Measurements from ENCODE around the gene CCDC88C. TPM values are rescaled to one million over a fixed set of nuclear protein-coding genes. Genes with fewer than 3 reads are reported as not detected.

Gene CCDC88C
- total RNA-seq, 1 donor from 2014 or later = 2.8 TPM

GRCh38 chr14:91352728-91353692, 64.6 kb downstream of the CCDC88C start:
- H3K4me3 ChIP-seq = no peak overlapping the region
- peak overlapping the region; percentile 67 for H3K27ac ChIP-seq (replicated peaks)
- H3K9me3 ChIP-seq (replicated peaks) = no peaks in the 10 kb centered on the region
- H3K36me3 ChIP-seq = no peaks in the 10 kb centered on the region
- DNase-seq = no peak
- H3K27me3 ChIP-seq (ENCODE audit: low read depth) = peaks cover 32% of the 10 kb centered on the region
- intact Hi-C loops (cut with micrococcal nuclease) = no loop called here
- peaks cover 27% of the 10 kb centered on the region for H3K4me1 ChIP-seq
- TF ChIP-seq, protein P1, sequence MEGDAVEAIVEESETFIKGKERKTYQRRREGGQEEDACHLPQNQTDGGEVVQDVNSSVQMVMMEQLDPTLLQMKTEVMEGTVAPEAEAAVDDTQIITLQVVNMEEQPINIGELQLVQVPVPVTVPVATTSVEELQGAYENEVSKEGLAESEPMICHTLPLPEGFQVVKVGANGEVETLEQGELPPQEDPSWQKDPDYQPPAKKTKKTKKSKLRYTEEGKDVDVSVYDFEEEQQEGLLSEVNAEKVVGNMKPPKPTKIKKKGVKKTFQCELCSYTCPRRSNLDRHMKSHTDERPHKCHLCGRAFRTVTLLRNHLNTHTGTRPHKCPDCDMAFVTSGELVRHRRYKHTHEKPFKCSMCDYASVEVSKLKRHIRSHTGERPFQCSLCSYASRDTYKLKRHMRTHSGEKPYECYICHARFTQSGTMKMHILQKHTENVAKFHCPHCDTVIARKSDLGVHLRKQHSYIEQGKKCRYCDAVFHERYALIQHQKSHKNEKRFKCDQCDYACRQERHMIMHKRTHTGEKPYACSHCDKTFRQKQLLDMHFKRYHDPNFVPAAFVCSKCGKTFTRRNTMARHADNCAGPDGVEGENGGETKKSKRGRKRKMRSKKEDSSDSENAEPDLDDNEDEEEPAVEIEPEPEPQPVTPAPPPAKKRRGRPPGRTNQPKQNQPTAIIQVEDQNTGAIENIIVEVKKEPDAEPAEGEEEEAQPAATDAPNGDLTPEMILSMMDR (IDR thresholded peaks at IDR 0.05; ENCODE audit: borderline replicate concordance) = no peak

GRCh38 chr14:91352053-91352452, 65.6 kb downstream of the CCDC88C start:
- peak overlapping the region; percentile 67 for H3K27ac ChIP-seq (replicated peaks)
- peak; percentile 68 for DNase-seq
- TF ChIP-seq, protein P1 (IDR thresholded peaks at IDR 0.05; ENCODE audit: borderline replicate concordance) = no peak

GRCh38 chr14:91351512-91351862, 66.1 kb downstream of the CCDC88C start:
- no peak for DNase-seq
- TF ChIP-seq, protein P1 (IDR thresholded peaks at IDR 0.05; ENCODE audit: borderline replicate concordance) = no peak
- Histone ChIP-seq H3K27ac (replicated peaks) (peak overlapping the region; percentile 67), H3K4me1 (peaks cover 27% of the 10 kb centered on the region), H3K27me3 (ENCODE audit: low read depth) (peaks cover 17% of the 10 kb centered on the region), H3K36me3 (no peaks in the 10 kb centered on the region), H3K9me3 (replicated peaks) (no peaks in the 10 kb centered on the region), H3K4me3 (no peak overlapping the region)
- intact Hi-C loops (cut with micrococcal nuclease) = no loop called here

More at GRCh38 chr14:91352053-91352452, 65.6 kb downstream of the CCDC88C start:
- Histone ChIP-seq H3K27me3 (ENCODE audit: low read depth) (peaks cover 23% of the 10 kb centered on the region), H3K4me3 (peak overlapping the region; percentile 32), H3K9me3 (replicated peaks) (no peaks in the 10 kb centered on the region), H3K36me3 (no peaks in the 10 kb centered on the region), H3K4me1 (peaks cover 27% of the 10 kb centered on the region)
- intact Hi-C loops (cut with micrococcal nuclease) = no loop called here

DNA sequence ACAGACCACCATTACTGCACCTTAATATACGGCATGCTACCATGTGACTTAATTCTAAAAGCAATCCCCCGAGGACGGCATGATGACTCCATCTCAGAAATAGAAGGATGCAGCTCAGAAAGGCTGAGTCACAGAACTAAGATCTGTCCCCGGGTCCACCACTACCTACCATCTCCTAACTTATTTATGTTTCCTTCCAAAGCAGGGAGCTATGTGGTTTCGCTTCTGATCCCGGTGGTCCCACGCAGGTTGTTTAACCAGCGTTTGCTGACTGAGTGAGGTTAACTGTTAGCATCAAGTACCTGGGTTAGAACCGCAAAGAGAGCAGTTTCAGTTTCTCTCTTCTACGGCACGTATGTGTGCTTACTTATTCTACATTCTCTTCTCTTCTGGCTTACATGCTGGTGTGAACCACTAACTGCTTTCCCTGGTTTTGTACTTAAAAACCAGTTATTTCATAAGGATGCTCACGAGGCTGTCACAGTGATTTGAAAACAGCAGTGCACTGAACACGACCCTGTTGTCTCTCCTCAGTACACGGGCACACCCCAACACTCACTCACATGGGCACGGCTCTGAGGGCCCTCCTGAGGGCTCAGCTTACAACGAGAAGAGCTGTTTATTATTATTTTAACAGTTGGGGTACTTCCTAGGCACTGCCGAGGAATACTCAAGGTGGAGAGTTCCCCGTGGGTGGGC, 66.7 kb downstream of the CCDC88C start:
- Histone ChIP-seq H3K27ac (replicated peaks) (peak overlapping the region; percentile 67), H3K36me3 (no peaks in the 10 kb centered on the region), H3K4me1 (peaks cover 27% of the 10 kb centered on the region), H3K9me3 (replicated peaks) (no peaks in the 10 kb centered on the region), H3K4me3 (no peak overlapping the region), H3K27me3 (ENCODE audit: low read depth) (peaks cover 12% of the 10 kb centered on the region)
- intact Hi-C loops (cut with micrococcal nuclease) = no loop called here
- TF ChIP-seq, protein P1 (IDR thresholded peaks at IDR 0.05; ENCODE audit: borderline replicate concordance) = no peak
- no peak for DNase-seq

- intact Hi-C loops (cut with micrococcal nuclease) = no loop called here
- Histone ChIP-seq H3K4me3 (no peak overlapping the region), H3K36me3 (no peaks in the 10 kb centered on the region), H3K27ac (replicated peaks) (no peak overlapping the region), H3K4me1 (peaks cover 27% of the 10 kb centered on the region), H3K27me3 (ENCODE audit: low read depth) (peaks cover 7% of the 10 kb centered on the region), H3K9me3 (replicated peaks) (no peaks in the 10 kb centered on the region)
- DNase-seq = no peak
- TF ChIP-seq, protein P1 (IDR thresholded peaks at IDR 0.05; ENCODE audit: borderline replicate concordance) = no peak
These were observed 67.2 kb downstream of the CCDC88C start for GRCh38 chr14:91350483-91350812.

Data from left ventricle myocardium inferior (tissue), 1 donor.